ENCODE results near the gene EML4. TPM values are rescaled to one million over a fixed set of nuclear protein-coding genes. Genes with fewer than 3 reads are reported as not detected.

Gene EML4
- polyA plus RNA-seq, 1 experiment: 19.1 TPM

DNA sequence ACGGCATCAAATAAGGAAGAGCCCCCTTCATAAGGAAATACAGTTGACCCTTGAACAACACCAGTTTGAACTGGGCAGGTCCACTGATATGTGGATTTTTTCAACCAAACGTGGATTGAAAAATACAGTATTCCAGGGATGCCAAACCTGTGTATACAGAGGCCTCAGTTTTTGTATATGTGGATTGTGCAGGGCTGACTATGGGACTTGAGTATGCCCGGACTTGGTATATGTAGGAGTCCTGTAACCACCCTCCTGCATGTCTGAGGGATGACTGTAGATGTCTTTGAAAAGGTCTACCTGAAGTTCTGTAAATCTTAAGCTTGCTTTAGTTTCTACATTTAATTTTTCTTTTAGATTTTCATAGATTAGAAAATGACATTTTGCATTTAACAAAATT lies 50.0 kb downstream of the EML4 start:
- Histone ChIP-seq H3K36me3 (ENCODE audit: control insufficient read depth, insufficient read depth, low read length) (no peaks in the 10 kb centered on the region), H3K4me3 (ENCODE audit: low read depth, low read length) (no peak overlapping the region), H3K27me3 (ENCODE audit: control insufficient read depth, insufficient read depth, low read length) (no peaks in the 10 kb centered on the region)
- DNase-seq (ENCODE audit: low read depth): no peak
- TF ChIP-seq, protein P1, sequence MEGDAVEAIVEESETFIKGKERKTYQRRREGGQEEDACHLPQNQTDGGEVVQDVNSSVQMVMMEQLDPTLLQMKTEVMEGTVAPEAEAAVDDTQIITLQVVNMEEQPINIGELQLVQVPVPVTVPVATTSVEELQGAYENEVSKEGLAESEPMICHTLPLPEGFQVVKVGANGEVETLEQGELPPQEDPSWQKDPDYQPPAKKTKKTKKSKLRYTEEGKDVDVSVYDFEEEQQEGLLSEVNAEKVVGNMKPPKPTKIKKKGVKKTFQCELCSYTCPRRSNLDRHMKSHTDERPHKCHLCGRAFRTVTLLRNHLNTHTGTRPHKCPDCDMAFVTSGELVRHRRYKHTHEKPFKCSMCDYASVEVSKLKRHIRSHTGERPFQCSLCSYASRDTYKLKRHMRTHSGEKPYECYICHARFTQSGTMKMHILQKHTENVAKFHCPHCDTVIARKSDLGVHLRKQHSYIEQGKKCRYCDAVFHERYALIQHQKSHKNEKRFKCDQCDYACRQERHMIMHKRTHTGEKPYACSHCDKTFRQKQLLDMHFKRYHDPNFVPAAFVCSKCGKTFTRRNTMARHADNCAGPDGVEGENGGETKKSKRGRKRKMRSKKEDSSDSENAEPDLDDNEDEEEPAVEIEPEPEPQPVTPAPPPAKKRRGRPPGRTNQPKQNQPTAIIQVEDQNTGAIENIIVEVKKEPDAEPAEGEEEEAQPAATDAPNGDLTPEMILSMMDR (IDR thresholded peaks at IDR 0.05; ENCODE audit: insufficient read depth, low read depth, low read length): no peak
- ChIA-PET CTCF (no interaction called here), POLR2A (no interaction called here)

GRCh38 chr2:42220566-42220965 lies 51.4 kb downstream of the EML4 start:
- no peaks in the 10 kb centered on the region for H3K27me3 ChIP-seq (ENCODE audit: control insufficient read depth, insufficient read depth, low read length)

GRCh38 chr2:42223067-42223854 lies 54.1 kb downstream of the EML4 start:
- ChIA-PET POLR2A (no interaction called here), CTCF (interaction anchor here (1.2 to 1.4 kb wide), 2 partner anchors 11 to 95 kb away, joined by 3 to 4 read pairs; no protein-coding TSS in a partner anchor)
- TF ChIP-seq, protein P1 (IDR thresholded peaks at IDR 0.05; ENCODE audit: insufficient read depth, low read depth, low read length): no peak
- Histone ChIP-seq H3K4me3 (ENCODE audit: low read depth, low read length) (no peak overlapping the region), H3K36me3 (ENCODE audit: control insufficient read depth, insufficient read depth, low read length) (no peaks in the 10 kb centered on the region), H3K27me3 (ENCODE audit: control insufficient read depth, insufficient read depth, low read length) (no peaks in the 10 kb centered on the region)
- no peak for DNase-seq (ENCODE audit: low read depth)

More at GRCh38 chr2:42220566-42220965, 51.4 kb downstream of the EML4 start:
- Histone ChIP-seq H3K36me3 (ENCODE audit: control insufficient read depth, insufficient read depth, low read length) (no peaks in the 10 kb centered on the region), H3K4me3 (ENCODE audit: low read depth, low read length) (no peak overlapping the region)
- POLR2A ChIA-PET: interaction anchor here (0.6 kb wide), 1 partner anchor 187 kb away, joined by 3 read pairs; no protein-coding TSS in a partner anchor
- no peak for DNase-seq (ENCODE audit: low read depth)
- TF ChIP-seq, protein P1 (IDR thresholded peaks at IDR 0.05; ENCODE audit: insufficient read depth, low read depth, low read length): no peak
- CTCF ChIA-PET: interaction anchor here (1.0 to 1.2 kb wide), 5 partner anchors 12 to 124 kb away, joined by 3 to 7 read pairs (median 3); no protein-coding TSS in a partner anchor

GRCh38 chr2:42223855-42224268 lies 54.7 kb downstream of the EML4 start:
- POLR2A ChIA-PET: no interaction called here
- TF ChIP-seq, protein P1 (IDR thresholded peaks at IDR 0.05; ENCODE audit: insufficient read depth, low read depth, low read length): no peak
- CTCF ChIA-PET: interaction anchor here (1.4 kb wide), 1 partner anchor 95 kb away, joined by 3 read pairs; no protein-coding TSS in a partner anchor

GRCh38 chr2:42224422-42225067 lies 55.4 kb downstream of the EML4 start:
- Histone ChIP-seq H3K36me3 (ENCODE audit: control insufficient read depth, insufficient read depth, low read length) (no peaks in the 10 kb centered on the region), H3K4me3 (ENCODE audit: low read depth, low read length) (no peak overlapping the region), H3K27me3 (ENCODE audit: control insufficient read depth, insufficient read depth, low read length) (no peaks in the 10 kb centered on the region)
- no peak for DNase-seq (ENCODE audit: low read depth)
- POLR2A ChIA-PET: no interaction called here
- TF ChIP-seq, protein P1 (IDR thresholded peaks at IDR 0.05; ENCODE audit: insufficient read depth, low read depth, low read length): no peak
- CTCF ChIA-PET: no interaction called here

More at GRCh38 chr2:42223855-42224268, 54.7 kb downstream of the EML4 start:
- Histone ChIP-seq H3K27me3 (ENCODE audit: control insufficient read depth, insufficient read depth, low read length) (no peaks in the 10 kb centered on the region), H3K4me3 (ENCODE audit: low read depth, low read length) (no peak overlapping the region), H3K36me3 (ENCODE audit: control insufficient read depth, insufficient read depth, low read length) (no peaks in the 10 kb centered on the region)
- no peak for DNase-seq (ENCODE audit: low read depth)

All from BJ (cell line).